IMR-90 (cell line): Measurements from ENCODE around the gene MSANTD7. TPM values are rescaled to one million over a fixed set of nuclear protein-coding genes. Genes with fewer than 3 reads are reported as not detected.

Source experiments
- ATAC-seq: fragments of 200-7000 bp; cut with Tn5 transposase; 2 replicates; pipeline ENCODE4 v1.9.1; 2020; ENCODE audit warnings: low read depth, mild to moderate bottlenecking, moderate library complexity
- BruUV-seq: library from RNA; stranded (reverse); fragments of 400-500 nt; replicated peaks from 2 replicates; lab custom pipeline; 2021; lab: Mats Ljungman, UMichigan
- CTCF ChIA-PET: fragments of 300-600 bp; formaldehyde crosslinking; extraction: SDS; loops from one replicate; lab custom pipeline; 2021; ENCODE audit warnings: antibody characterized with exemption; lab: Yijun Ruan, JAX
- POLR2A ChIA-PET: fragments of 300-600 bp; sonication (Branson Sonifier 250); formaldehyde crosslinking; loops from one replicate; lab custom pipeline; 2022; ENCODE audit warnings: antibody characterized with exemption; ENCODE audit not compliant: unreplicated experiment; lab: Charles Lee
- DNase-seq: peaks from one replicate; pipeline ENCODE4 v3.0.0; 2013
- H2AFZ ChIP-seq: replicated peaks from 2 replicates; pipeline ENCODE3; 2013; ENCODE audit warnings: low read length, mild to moderate bottlenecking; ENCODE audit not compliant: poor library complexity
- H2AK5ac ChIP-seq: 2 replicates; pipeline ENCODE4 v1.6.1; 2013; ENCODE audit warnings: low read depth, low read length, inconsistent platforms
- H2AK9ac ChIP-seq: replicated peaks from 2 replicates; pipeline ENCODE3; 2013; ENCODE audit warnings: mild to moderate bottlenecking, low read depth, low read length, moderate library complexity; ENCODE audit not compliant: poor library complexity
- H2BK120ac ChIP-seq: 2 replicates; pipeline ENCODE4 v1.6.1; 2013; ENCODE audit warnings: low read depth, low read length, inconsistent platforms
- H2BK15ac ChIP-seq: 3 replicates; pipeline ENCODE4 v1.6.1; 2013; ENCODE audit warnings: low read depth, low read length, inconsistent platforms
- H2BK20ac ChIP-seq: 2 replicates; pipeline ENCODE4 v1.6.1; 2013; ENCODE audit warnings: low read depth, mild to moderate bottlenecking, inconsistent platforms, low read length, moderate library complexity
- H2BK5ac ChIP-seq: 2 replicates; pipeline ENCODE4 v1.6.1; 2013; ENCODE audit warnings: mild to moderate bottlenecking, low read depth, low read length, inconsistent platforms; ENCODE audit not compliant: poor library complexity, severe bottlenecking
- H3K14ac ChIP-seq: replicated peaks from 2 replicates; pipeline ENCODE4 v1.6.1; 2013; ENCODE audit warnings: low read depth, low read length, inconsistent platforms
- H3K18ac ChIP-seq: 2 replicates; pipeline ENCODE4 v1.6.1; 2013; ENCODE audit warnings: low read depth, low read length, control low read depth
- H3K23ac ChIP-seq: 2 replicates; pipeline ENCODE4 v1.6.1; 2013; ENCODE audit warnings: low read depth, low read length, inconsistent platforms
- H3K27ac ChIP-seq: 2 replicates; pipeline ENCODE4 v1.5.1; 2013; ENCODE audit warnings: mild to moderate bottlenecking, control low read depth, low read length; ENCODE audit not compliant: insufficient read depth
- H3K27me3 ChIP-seq: 2 replicates; pipeline ENCODE4 v1.6.1; 2013; ENCODE audit warnings: low read length; ENCODE audit not compliant: control insufficient read depth, insufficient read depth
- H3K36me3 ChIP-seq: 2 replicates; pipeline ENCODE4 v1.6.1; 2013; ENCODE audit warnings: low read length, mixed read lengths; ENCODE audit not compliant: control insufficient read depth, insufficient read depth
- H3K4ac ChIP-seq: 2 replicates; pipeline ENCODE4 v1.6.1; 2013; ENCODE audit warnings: low read depth, low read length, inconsistent platforms
- H3K4me1 ChIP-seq: 2 replicates; pipeline ENCODE4 v1.6.1; 2013; ENCODE audit warnings: low read length, mixed read lengths; ENCODE audit not compliant: control insufficient read depth, insufficient read depth
- H3K4me2 ChIP-seq: 2 replicates; pipeline ENCODE4 v1.6.1; 2013; ENCODE audit warnings: low read depth, mild to moderate bottlenecking, control low read depth, low read length, moderate library complexity
- H3K4me3 ChIP-seq: 2 replicates; pipeline ENCODE4 v1.5.1; 2013; ENCODE audit warnings: low read depth, mild to moderate bottlenecking, control low read depth, low read length, moderate library complexity; ENCODE audit not compliant: insufficient read depth
- H3K56ac ChIP-seq: 2 replicates; pipeline ENCODE4 v1.6.1; 2013; ENCODE audit warnings: low read length, inconsistent platforms; ENCODE audit not compliant: insufficient read depth; ENCODE audit errors: extremely low read depth
- H3K79me1 ChIP-seq, 2 experiments: 2 replicates each; pipeline ENCODE4 v1.6.1; 2013; ENCODE audit warnings: low read length in 2 of 2, inconsistent platforms in 1 of 2, low read depth in 1 of 2
- H3K9ac ChIP-seq: 2 replicates; pipeline ENCODE4 v1.6.1; 2013; ENCODE audit warnings: low read depth, low read length, control low read depth
- H3K9me1 ChIP-seq: 2 replicates; pipeline ENCODE4 v1.6.1; 2013; ENCODE audit warnings: low read length, inconsistent platforms; ENCODE audit not compliant: insufficient read depth
- H3K9me3 ChIP-seq: 2 replicates; pipeline ENCODE4 v1.6.1; 2013; ENCODE audit warnings: low read length; ENCODE audit not compliant: control insufficient read depth, insufficient read depth
- H4K20me1 ChIP-seq: 2 replicates; pipeline ENCODE4 v1.6.1; 2013; ENCODE audit warnings: low read length, inconsistent platforms; ENCODE audit not compliant: insufficient read depth
- H4K5ac ChIP-seq: 2 replicates; pipeline ENCODE4 v1.6.1; 2013; ENCODE audit warnings: mild to moderate bottlenecking, low read depth, low read length, control low read depth
- H4K8ac ChIP-seq, 2 experiments: 2 replicates each; pipeline ENCODE4 v1.6.1; 2013; ENCODE audit warnings: low read depth in 2 of 2, low read length in 2 of 2, control low read depth in 1 of 2, inconsistent platforms in 1 of 2
- H4K91ac ChIP-seq: 2 replicates; pipeline ENCODE4 v1.6.1; 2013; ENCODE audit warnings: low read depth, low read length, inconsistent platforms; ENCODE audit not compliant: insufficient read depth
- BHLHE40 ChIP-seq: fragments of 150-350 bp; IDR thresholded peaks from 2 replicates; pipeline ENCODE4 v1.6.1; 2016; ENCODE audit warnings: mild to moderate bottlenecking, low read depth, low read length
- CHD1 ChIP-seq: IDR thresholded peaks from 2 replicates; pipeline ENCODE4 v1.6.1; 2012; ENCODE audit warnings: low read depth, low read length, improper control_type of control experiment
- MXI1 ChIP-seq: IDR thresholded peaks from 2 replicates; pipeline ENCODE4 v1.6.1; 2012; ENCODE audit warnings: low read depth, mild to moderate bottlenecking, low read length, moderate library complexity, borderline replicate concordance
- NFE2L2 ChIP-seq: fragments of 150-350 bp; IDR thresholded peaks from 2 replicates; pipeline ENCODE4 v1.6.1; 2016; ENCODE audit warnings: low read depth, mild to moderate bottlenecking, low read length
- POLR2A ChIP-seq: IDR thresholded peaks from 2 replicates; pipeline ENCODE4 v1.6.1; 2012; ENCODE audit warnings: mild to moderate bottlenecking, low read depth, low read length
- RAD21 ChIP-seq: IDR thresholded peaks from 2 replicates; pipeline ENCODE4 v1.6.1; 2012; ENCODE audit warnings: low read length, improper control_type of control experiment
- RFX5 ChIP-seq: IDR thresholded peaks from 2 replicates; pipeline ENCODE4 v1.8.0; 2012; ENCODE audit warnings: low read depth, mild to moderate bottlenecking, low read length, moderate library complexity
- SMC3 ChIP-seq: fragments of 150-350 bp; IDR thresholded peaks from 2 replicates; pipeline ENCODE4 v1.6.1; 2016; ENCODE audit warnings: low read depth, mild to moderate bottlenecking, antibody characterized with exemption, low read length, moderate library complexity
- WGBS, 2 experiments: methylation state at CpG; one replicate each; pipeline versions ENCODE4 v1.1.5 to v1.1.7; 2013; ENCODE audit warnings: missing lambda C conversion rate in 2 of 2; ENCODE audit not compliant: insufficient read length in 1 of 2; ENCODE audit errors: extremely low coverage in 2 of 2; 5-methylcytosine and 5-hydroxymethylcytosine counted together
- dilution Hi-C: fragments of 300-500 bp; cut with HindIII; formaldehyde crosslinking; loops from one replicate; pipeline ENCODE4 v1.14.3; 2018; ENCODE audit warnings: low sequenced_read_pairs; ENCODE audit not compliant: unreplicated experiment
- in situ Hi-C: fragments of 300-500 bp; cut with MboI; formaldehyde crosslinking; loops from 3 replicates; pipeline ENCODE4 v1.14.3; 2019; ENCODE audit warnings: low sequenced_read_pairs, inconsistent platforms, mixed read lengths
- intact Hi-C: fragments of 100-400 bp; cut with micrococcal nuclease; formaldehyde crosslinking; loops from 2 replicates; pipeline ENCODE4 v1.10.0; 2022
- polyA plus RNA-seq, 3 experiments: library from polyadenylated mRNA; depleted of rRNA; stranded (reverse); fragments of >200 nt; gene quantifications; 2 replicates each; pipeline ENCODE4 v1.2.3, GENCODE V29; 2012; ENCODE audit warnings: low replicate concordance in 1 of 3
- total RNA-seq: library from RNA; depleted of rRNA; stranded (reverse); fragments of >200 nt; gene quantifications from 2 replicates; pipeline ENCODE4 v1.2.3, GENCODE V29; 2012
- TF ChIP-seq, protein P1 (sequence below): fragments of 150-350 bp; IDR thresholded peaks from 2 replicates; pipeline ENCODE4 v1.6.1; 2016; ENCODE audit warnings: low read depth, mild to moderate bottlenecking, low read length, moderate library complexity, borderline replicate concordance
- TF ChIP-seq, protein P2 (sequence below): conservative IDR thresholded peaks from 2 replicates; pipeline ENCODE4 v1.5.1; 2012; ENCODE audit warnings: mild to moderate bottlenecking, low read depth, low read length, improper control_type of control experiment

Gene MSANTD7
- total and polyA plus RNA-seq, 2 of the 4 experiments (the other 2 are of a cell fraction), result 4.7 to 16.0 TPM

DNA sequence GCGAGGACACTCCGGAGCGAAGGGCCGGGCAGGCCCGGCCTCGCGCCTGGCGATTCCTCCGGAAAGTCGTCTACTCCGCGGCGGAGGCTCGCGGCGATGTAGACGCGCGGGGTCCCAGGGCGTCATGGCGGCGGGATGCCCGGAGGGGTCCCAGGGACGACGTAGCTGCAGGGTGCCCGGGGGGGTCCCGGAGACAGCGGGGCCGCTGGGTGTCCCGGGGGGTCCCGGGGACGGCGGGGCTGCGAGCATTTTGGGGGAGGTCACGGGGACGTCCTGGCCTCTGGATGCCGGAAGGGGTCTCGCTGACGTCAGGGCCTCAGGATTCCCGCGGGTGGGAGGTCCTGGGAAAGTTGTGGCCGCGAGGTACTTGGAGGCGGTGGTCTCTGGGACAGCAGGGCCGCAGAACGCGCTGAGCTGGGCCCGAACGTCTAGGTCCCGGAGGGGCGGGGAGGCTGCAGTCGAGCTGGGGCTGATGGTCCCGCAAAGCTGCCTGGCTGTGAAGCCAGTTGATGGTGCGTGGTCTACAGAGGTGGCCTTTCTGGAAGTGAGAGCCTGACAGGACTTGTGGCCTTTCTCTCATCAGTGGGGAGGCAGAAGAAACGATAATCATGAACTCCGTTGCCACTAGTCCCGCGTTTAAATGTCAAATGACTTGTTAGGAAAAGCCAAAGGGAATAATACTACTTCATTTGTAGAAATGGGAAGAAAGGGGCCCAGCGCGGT is 637 bp downstream of the MSANTD7 start:
- H4K20me1 ChIP-seq, result peaks cover 4% of the 10 kb centered on the region
- H2BK120ac ChIP-seq, result peak overlapping the region; percentile 8; the same call in 1 of the 2 replicates
- dilution Hi-C loops, result no loop called here
- peaks cover 3% of the 10 kb centered on the region for H3K9me1 ChIP-seq
- peak overlapping the region; percentile 90 for H3K14ac ChIP-seq
- peak overlapping the region; percentile 63; the same call in 1 of the 2 replicates for H4K91ac ChIP-seq
- peak overlapping the region; percentile 82 for H2BK5ac ChIP-seq
- H2AK9ac ChIP-seq, result peak overlapping the region; percentile 94
- H2AK5ac ChIP-seq, result peak overlapping the region; percentile 80; the same call in 1 of the 2 replicates
- peak overlapping the region; percentile 82 for H3K27ac ChIP-seq
- H2AFZ ChIP-seq, result peak overlapping the region; percentile 97
- in situ Hi-C loops, result no loop called here
- no peak overlapping the region for H3K18ac ChIP-seq
- peak overlapping the region; percentile 90 for H3K4ac ChIP-seq
- H3K79me1 ChIP-seq, result peaks cover 24 to 39% of the 10 kb centered on the region in 2 experiments
- peaks cover 21% of the 10 kb centered on the region for H3K36me3 ChIP-seq
- peak; percentile 2 for ATAC-seq
- H3K4me3 ChIP-seq, result peak overlapping the region; percentile 74
- no peaks in the 10 kb centered on the region for H3K9me3 ChIP-seq
- H3K4me1 ChIP-seq, result peaks cover 1% of the 10 kb centered on the region; the same call in 1 of the 2 replicates
- no TSS peak for BruUV-seq
- no peak overlapping the region for H2BK15ac ChIP-seq
- TF ChIP-seq, protein P1, sequence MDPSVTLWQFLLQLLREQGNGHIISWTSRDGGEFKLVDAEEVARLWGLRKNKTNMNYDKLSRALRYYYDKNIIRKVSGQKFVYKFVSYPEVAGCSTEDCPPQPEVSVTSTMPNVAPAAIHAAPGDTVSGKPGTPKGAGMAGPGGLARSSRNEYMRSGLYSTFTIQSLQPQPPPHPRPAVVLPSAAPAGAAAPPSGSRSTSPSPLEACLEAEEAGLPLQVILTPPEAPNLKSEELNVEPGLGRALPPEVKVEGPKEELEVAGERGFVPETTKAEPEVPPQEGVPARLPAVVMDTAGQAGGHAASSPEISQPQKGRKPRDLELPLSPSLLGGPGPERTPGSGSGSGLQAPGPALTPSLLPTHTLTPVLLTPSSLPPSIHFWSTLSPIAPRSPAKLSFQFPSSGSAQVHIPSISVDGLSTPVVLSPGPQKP, result no peak
- TF ChIP-seq RAD21 (no peak), MXI1 (no peak), RFX5 (no peak), BHLHE40 (no peak), POLR2A (no peak), NFE2L2 (no peak), SMC3 (no peak), CHD1 (no peak)
- TF ChIP-seq, protein P2, sequence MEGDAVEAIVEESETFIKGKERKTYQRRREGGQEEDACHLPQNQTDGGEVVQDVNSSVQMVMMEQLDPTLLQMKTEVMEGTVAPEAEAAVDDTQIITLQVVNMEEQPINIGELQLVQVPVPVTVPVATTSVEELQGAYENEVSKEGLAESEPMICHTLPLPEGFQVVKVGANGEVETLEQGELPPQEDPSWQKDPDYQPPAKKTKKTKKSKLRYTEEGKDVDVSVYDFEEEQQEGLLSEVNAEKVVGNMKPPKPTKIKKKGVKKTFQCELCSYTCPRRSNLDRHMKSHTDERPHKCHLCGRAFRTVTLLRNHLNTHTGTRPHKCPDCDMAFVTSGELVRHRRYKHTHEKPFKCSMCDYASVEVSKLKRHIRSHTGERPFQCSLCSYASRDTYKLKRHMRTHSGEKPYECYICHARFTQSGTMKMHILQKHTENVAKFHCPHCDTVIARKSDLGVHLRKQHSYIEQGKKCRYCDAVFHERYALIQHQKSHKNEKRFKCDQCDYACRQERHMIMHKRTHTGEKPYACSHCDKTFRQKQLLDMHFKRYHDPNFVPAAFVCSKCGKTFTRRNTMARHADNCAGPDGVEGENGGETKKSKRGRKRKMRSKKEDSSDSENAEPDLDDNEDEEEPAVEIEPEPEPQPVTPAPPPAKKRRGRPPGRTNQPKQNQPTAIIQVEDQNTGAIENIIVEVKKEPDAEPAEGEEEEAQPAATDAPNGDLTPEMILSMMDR, result no peak
- DNase-seq, result no peak
- H3K27me3 ChIP-seq, result no peaks in the 10 kb centered on the region
- ChIA-PET CTCF (interaction anchor here (0.5 to 2.7 kb wide), 2 partner anchors 16 to 564 kb away, joined by 3 to 9 read pairs; no protein-coding TSS in a partner anchor), POLR2A (interaction anchor here (1.3 kb wide), 1 partner anchor 9 kb away, joined by 3 read pairs; no protein-coding TSS in a partner anchor)
- WGBS, 2 experiments, result 0% methylated on average over 39 of the region's 60 CpGs; no CpG with 5 or more reads in 1 of the 2 experiments
- H4K8ac ChIP-seq, result peak overlapping the region in 1 of 2 experiments; percentile 92; a peak in 2 of 4 replicates
- intact Hi-C loops, result loop anchor here (1.0 to 10.0 kb wide), 3 partner anchors 236 to 266 kb away; no protein-coding TSS in a partner anchor
- H4K5ac ChIP-seq, result 0 out of 2 replicates have a peak overlapping the region, but pooled peaks have one; percentile 2
- H3K4me2 ChIP-seq, result peak overlapping the region; percentile 93
- peak overlapping the region; percentile 98 for H3K23ac ChIP-seq
- H3K9ac ChIP-seq, result peak overlapping the region; percentile 82
- no peak overlapping the region for H2BK20ac ChIP-seq
- peak overlapping the region; percentile 60; the same call in 1 of the 2 replicates for H3K56ac ChIP-seq
